NCI-H82 treated with DMSO at 0.1 percent for 48 hours (cell line): ENCODE measurements around the gene TSGA10.
A peak's percentile ranks its signal among the peaks of the same experiment; 100 is the strongest.
"Not testable (repeated sequence)": the region's sequence is repeated elsewhere in the genome, so short reads cannot be mapped to it uniquely, and the experiment has no call there.

Source experiments
- DNase-seq: peaks from one replicate; lab custom pipeline; 2025; ENCODE audit not compliant: unreplicated experiment; lab: John Stamatoyannopoulos, UW

TSGA10 gene, protein sequence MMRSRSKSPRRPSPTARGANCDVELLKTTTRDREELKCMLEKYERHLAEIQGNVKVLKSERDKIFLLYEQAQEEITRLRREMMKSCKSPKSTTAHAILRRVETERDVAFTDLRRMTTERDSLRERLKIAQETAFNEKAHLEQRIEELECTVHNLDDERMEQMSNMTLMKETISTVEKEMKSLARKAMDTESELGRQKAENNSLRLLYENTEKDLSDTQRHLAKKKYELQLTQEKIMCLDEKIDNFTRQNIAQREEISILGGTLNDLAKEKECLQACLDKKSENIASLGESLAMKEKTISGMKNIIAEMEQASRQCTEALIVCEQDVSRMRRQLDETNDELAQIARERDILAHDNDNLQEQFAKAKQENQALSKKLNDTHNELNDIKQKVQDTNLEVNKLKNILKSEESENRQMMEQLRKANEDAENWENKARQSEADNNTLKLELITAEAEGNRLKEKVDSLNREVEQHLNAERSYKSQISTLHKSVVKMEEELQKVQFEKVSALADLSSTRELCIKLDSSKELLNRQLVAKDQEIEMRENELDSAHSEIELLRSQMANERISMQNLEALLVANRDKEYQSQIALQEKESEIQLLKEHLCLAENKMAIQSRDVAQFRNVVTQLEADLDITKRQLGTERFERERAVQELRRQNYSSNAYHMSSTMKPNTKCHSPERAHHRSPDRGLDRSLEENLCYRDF

DNA sequence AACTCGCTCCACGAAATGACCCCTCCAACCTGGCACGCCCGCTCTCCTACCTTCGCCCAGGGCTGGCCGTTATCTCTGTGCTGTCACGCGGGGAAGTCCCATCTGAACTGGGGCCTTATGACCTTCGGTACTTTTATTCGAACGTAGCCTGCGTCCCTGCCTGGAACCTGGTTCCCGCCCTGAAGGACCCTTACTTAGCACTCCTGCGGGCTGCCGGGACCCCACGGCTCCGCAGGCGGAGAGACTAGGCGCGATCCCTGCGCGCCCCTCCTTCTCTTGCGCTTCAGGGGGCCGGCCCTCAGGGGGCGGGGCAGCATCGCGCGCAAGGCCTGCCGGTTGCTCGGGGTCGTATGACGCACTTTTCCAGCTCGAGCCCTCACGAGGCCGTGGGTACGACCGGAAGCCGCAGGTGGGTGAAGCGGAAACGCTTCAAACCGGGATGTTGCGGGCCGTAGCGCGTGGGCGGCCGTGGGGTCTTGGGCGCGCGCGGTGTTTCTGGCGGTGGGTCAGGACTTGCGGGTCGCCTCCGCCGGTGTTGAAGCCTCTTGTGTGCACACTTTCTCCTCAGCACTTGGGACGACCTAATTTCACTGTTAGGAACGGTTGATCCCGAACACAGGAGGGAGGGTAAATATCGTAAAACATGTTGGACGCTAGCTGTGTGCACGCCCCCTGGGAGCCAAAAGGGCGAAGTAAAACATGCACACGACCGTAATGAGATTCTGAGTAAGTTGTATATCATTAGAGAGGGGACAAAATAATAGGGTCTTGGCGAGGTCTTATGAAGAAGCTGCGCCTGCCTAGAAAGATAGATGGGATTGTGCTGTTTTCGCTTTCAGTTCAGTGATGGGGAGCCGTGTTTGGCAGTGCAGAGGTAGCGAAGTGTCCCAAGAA is at the start of gene TSGA10, which contains the start of gene LIPT1:
TSGA10 (minus strand) TSS at position 300 of the 894 bp plus-strand sequence. CDS start 45,503 bp downstream, outside the sequence.
LIPT1 (plus strand) TSS at position 325 of the 894 bp plus-strand sequence. CDS start 6,991 bp downstream, outside the sequence.
- DNase-seq, result peak; percentile 72

DNA sequence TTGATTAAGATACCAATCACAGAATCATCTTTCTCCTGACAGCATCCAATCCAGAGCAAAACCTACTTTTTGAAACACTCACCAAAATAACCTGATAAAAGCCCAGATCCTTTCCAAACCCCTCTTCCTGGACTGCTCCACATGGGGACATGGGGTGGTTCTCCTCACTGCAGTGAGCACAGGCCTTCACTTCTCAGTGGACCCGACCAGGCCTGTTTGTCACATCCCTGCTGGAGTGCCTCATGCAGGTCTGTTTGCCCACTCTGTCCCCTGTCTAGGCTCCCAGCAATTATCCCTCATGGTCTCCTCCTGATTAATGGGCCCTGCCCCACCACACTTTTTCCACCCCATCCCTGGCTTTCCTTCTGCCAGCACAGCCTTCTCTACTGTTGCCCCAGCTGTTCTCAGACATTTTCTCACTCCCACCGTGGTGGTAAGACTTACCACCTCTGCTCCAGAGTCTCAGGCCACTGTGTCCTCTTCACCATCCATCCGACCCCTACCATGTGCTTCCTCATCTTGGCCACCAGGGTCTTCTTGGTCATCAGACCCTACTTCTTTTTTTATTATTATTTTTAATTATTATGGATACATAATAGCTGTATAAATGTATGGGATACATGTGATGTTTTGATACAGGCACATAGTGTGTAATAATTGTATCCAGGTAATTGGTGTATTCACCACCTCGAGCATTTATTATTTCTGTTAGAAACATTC is 47.4 kb upstream of the TSGA10 start:
- no peak for DNase-seq

DNA sequence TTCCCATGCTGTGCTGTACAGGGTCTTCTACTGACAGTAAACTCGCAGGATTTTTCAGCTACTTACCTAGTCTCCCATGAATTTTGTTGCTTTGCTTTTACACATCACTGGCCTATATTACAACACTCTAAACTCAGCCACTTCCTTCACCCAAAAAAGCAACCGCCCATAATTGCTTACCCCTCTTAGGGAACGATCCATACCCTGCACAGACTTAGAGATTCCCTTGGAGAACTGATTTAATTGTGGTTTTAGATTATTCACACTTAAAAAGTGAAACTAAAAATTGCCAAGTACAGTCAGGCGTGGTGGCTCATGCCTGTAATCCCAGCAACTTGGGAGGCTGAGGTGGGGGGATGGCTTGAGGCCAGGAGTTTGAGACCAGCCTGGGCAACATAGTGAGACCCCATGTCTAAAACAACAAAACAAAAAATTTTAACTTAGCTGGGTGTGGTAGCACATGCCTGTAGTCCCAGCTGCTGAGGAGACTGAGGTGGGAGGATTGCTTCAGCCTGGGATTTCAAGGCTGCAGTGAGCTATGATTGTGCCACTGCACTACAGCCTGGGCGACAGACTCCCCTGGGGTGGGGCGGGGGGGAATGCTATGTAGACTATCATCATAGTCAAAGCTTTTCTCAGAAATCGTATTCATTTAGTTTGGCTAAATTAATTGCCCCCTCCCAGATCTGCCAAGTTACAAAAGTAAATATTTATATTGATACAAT is 45.5 kb upstream of the TSGA10 start:
- no peak for DNase-seq

DNA sequence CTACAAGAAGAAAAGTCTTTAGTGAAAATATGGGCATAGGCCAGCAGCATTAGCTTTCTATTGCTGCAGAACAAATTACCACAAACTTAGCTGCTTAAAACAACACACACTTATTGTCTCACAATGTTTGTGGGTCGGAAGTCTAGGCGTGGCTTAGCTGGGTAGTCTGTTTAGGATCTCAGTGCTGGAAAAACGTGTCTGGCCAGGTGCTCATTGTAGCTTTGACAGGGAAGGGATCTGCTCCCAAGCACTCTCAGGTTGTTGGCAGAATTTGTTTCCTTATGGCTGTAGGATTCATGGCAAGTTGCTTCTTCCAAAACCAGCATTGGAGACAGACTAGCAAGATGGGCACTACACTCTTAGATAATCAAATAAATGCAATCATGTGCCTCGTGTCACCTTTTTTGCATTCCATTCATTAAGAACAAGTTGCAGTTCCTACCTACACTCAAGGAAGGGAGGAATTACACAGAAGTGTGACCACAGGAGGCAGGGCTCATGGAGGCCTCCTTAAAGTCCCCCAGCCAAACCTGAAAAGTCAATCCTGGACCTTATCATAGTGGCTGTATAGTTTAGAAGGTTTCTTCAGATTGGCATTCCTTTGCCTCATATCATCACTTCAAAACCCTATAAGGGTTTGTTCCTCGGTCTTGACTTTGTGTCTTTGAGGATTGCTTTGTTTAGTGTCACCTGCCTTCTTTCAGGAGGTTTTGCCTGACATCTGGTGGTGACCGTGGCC is 43.5 kb upstream of the TSGA10 start:
- no peak for DNase-seq

DNA sequence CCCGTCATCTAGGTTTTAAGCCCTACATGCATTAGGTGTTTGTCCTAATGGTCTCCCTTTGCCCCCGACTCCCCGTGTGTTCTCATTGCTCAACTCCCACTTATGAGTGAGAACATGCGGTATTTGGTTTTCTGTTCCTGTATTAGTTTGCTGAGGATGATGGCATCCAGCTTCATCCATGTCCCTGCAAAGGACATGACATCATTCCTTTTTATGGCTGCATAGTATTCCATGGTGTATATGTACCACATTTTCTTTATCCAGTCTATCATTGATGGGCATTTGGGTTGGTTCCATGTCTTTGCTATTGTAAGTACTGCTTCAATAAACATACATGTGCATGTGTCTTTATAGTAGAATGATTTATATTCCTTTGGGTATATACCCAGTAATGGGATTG is 37.6 kb upstream of the TSGA10 start:
- DNase-seq, result not testable (repeated sequence)

DNA sequence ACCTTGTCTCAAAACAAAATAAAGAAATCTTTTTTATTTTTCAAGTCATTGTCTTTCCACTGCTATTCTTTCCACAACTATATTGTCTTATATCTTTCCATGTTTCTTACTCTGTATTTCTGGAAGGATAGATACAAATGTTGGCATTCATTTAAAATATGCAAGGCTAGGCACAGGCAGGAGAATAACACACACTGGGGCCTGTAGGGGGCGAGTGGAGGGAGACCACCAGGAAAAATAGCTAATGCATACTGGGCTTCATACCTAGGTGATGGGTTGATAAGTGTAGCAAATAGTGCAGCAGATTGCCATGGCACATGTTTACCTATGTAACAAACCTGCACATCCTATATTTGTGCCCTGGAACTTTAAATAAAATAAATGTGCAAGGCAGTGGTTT is 35.8 kb upstream of the TSGA10 start:
- no peak for DNase-seq

DNA sequence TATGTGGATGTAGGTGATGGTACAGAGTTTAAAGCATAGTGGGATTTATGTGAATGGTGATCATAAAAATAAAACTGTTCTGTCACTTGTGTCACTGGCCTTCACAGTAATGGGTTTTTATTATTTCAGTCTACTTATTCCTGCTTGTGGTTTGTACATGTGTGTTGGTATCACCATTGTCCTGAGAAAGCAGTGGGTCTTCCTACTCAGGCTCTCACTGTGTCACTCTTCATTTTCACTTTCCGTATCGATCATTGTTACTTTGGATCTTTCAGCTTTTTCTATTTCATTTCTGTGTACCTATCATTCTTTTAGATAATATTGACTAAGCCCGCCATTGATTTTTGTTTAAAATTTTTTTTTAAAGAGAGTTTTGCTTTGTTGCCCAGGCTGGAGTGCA is 33.6 kb upstream of the TSGA10 start:
- no peak for DNase-seq

DNA sequence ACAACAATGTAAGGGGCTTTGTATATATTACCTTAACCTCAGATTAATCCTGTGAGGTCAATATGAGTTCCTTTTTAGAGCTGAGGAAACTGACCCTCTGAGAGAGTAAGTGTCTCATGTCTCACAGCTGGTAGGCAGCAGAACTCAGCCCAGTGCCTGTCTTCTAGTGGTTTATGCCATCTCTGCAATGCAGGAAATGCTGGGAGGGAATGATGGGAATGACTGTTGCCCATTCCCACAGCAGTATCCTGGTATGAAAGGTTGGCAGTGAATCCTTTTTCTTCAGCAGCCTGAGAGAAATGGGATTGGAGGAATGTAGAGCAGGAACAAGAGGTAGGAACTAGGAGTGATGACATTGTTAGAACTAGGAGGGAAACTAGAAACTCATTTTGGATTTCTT is 32.3 kb upstream of the TSGA10 start:
- DNase-seq, result no peak

DNA sequence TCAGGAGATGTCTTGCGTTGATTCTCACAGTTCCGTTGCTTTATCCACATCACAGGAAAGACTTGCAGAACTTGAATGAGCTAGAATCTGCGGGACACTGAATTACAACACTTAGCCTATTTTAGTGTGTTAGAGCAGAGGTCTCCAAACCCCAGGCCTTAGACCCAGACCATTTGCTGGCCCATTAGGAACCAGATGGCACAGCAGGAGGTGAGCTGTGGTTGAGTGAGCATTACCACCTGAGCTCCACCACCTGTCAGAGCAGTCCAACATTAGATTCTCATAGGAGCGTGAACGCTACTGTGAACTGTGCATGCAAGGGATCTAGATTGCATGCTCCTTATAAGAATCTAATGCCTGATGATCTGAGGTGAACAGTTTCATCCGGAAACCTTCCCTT is 30.1 kb upstream of the TSGA10 start:
- DNase-seq, result no peak

DNA sequence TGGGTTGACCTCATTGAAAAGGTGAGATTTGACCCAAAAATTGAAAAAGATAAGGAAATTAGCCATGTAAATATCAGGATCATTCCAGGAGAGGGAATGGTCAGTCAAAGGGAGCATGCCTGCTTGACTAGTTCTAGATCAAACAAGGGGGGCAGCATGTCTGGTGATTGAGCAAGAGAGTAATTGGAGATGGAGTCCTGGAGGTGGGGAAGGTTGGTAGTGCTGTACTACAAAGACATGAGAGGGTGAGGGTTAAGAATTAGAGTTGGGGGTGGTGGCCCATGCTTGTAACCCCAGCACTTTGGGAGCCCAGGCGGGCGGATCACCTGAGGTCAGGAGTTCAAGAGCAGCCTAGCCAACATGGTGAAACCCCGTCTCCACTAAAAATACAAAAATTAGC is 28.3 kb upstream of the TSGA10 start:
- no peak for DNase-seq

DNA sequence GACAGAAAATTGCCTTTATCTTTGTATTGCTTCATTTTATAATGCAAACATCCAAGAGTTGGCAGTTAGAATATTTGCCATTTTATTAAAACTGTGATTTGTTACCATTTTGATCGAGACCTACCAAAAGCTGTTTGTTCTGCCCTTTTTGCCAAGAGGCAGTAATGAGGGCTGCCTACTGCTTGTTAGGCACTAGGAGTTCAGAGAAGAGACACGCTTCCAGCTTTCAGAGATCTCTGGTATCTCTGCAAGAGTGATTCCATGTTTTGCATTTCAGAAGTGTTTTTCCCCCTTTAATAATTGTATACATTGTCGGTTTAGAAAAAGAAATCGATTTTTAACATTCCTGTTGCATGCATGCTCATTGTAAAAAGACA is 26.9 kb upstream of the TSGA10 start:
- DNase-seq, result no peak

DNA sequence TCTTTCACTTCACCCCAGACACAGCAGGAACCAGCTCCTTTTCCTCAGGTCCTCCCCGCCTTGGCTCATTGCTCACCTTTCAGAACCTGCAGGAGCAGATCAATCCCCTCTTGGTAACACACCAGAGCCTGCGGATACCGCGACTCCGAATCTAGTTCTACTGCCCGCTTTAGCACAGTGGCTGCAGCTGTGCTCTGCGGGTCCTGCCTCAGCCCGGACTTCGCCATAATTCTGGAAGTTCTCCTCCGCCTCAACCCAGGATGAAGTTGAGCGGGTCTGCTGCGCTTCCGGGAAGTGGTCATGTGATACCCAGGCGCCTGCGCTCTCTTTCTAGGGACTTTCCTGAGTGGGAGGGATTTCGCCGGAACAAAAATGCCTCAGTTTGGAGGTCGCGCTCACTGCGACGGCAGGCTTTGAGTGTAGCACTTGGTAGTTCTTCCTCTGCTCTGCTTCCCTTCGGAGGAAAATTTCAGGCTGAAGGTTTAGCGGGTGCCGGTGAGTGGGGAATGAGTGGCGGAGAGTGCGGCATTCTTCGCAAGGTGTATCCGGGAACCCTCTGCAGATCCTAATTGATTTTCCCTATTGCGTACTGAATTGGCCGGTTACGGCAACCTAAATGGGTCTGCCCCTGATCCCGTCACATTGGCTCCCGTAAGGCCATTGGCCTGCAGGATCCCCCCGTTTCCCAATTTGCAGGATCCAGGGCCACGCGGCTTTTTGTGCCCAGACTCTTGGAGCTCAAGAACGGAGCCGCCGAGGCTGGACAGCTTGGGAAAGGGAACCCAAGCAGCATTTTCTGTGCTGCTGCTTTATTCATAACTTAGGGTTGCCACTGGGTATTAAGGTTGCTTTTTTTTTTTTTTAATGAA is 26.2 kb upstream of the TSGA10 start, which contains the start of the genes MITD1 and MRPL30:
MITD1 (minus strand) TSS at position 304 of the 869 bp plus-strand sequence; CDS start at position 227, 77 bp downstream.
MRPL30 (plus strand) TSS at position 430 of the 869 bp plus-strand sequence. CDS start 5,020 bp downstream, outside the sequence.
- DNase-seq, result peak; percentile 85

DNA sequence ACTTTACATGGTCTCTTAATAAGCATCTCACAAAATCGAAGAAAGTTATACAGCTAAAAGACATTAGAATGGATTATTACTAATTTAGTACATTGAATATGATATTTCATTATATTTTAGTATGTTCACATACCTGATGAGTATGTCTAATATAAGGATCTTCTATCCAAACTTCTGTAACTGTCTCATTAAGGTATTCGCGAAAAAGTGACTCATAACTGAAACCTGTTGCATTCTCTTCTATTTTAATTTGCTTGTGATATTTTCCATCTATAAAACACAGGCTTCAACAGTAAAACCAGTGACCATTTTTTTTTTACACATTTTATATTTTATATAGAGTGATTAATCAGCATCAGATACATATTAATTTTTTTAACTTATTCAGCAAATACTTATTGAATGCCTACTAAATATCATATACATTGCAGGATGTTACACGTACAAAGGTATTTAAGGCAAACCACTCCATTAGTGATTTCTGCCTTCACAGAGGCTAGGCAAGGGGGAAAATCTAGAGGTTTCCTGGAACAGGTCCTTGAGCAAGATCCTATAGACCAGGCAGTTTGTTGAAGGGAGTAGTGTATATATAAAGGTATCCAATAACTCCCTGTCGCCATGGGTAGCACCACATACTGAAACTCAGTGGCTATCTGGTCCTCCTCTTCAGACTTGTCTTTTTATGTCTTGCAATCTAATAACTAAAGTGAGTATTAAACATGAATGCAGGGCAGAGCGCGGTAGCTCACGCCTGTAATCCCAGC is 16.8 kb upstream of the TSGA10 start:
- no peak for DNase-seq

DNA sequence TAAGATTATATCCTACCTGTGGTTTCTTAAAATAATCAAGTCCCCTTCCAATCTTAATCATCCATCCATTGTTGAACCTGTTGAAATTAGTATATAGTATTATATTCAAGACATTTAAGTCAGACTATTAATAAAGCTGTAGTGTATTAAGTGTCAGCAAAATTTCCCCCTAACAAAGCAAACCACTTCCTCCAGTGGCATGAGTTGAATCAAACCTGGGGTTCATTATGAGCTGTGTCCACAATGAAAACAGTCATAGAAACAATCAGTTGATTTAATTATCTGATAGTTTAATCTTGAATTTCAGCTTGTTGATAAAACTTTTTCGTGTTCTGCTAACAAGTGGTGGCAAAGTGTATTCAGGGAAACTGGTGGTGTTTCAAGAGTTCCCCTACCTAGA is 14.8 kb upstream of the TSGA10 start:
- no peak for DNase-seq

DNA sequence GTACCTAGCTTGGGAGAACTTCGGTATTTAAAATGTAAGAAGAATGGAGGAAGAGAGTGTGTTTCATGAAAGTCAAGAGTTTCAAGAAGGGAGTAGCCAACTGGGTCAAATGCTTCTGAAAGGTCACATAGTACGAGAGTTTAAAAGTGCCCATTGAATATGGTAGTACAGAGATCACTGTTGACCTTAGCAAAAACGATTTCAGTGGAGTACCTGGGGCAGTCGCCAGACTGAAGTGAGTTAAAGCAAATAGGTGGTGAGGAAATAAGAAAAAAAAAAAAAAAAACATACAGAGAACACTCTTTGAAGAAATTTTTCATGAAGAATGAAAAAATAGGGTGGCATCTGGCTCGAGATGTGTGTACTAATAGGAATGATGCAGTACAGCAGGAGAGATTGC is 11.5 kb upstream of the TSGA10 start:
- no peak for DNase-seq

DNA sequence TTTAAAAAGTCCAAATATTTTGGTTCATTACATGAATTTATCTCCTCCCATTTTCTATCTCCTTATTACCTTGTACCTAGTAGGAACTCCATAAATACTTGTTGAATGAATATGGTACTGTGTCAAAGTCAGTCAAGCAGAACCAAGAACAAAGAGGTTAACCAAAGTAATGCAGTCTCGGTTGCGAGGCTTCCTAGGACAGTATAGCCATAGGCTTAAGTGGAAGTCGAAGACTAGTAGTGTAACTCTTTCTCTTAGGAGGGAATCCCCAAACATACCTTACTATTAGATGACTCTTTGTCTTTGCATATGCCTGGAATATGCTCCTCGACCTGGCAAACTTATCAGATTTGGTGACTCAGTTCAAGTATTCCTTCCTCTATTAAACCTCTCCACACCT is 4.9 kb upstream of the TSGA10 start:
- no peak for DNase-seq

DNA sequence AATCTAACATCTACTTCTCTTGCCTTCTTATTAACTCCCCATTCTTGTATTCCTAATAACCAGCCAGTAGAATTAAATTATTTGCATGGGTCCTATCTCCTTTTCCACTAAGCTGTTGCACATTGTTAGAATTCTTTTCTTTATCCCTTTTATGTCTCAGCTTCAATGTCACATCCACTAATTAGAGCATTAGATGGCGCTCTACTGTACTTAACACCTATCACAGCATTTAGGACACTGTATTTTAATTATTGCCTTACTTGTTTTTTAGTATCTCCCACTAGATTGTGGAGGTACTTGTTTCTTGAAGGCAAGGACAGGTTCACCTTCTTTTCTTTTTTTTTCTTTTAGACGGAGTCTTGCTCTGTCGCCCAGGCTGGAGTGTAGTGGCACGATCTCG is 3.9 kb upstream of the TSGA10 start:
- no peak for DNase-seq
